Hepatocyte (in vitro differentiated cells): ENCODE measurements around the gene MYO1H.
A peak's percentile ranks its signal among the peaks of the same experiment; 100 is the strongest.

Experiments used
- CTCF ChIP-seq: fragments of 200-600 bp; sonication (generic); IDR thresholded peaks from 2 replicates; pipeline ENCODE4 v1.5.1; 2016; ENCODE audit warnings: antibody characterized with exemption, mild to moderate bottlenecking; ENCODE audit not compliant: poor library complexity
- EZH2phosphoT487 ChIP-seq: fragments of 200-600 bp; sonication (generic); IDR thresholded peaks from one replicate; pipeline ENCODE4 v1.6.1; 2018; ENCODE audit warnings: antibody characterized with exemption, mild to moderate bottlenecking, low read depth, moderate library complexity; ENCODE audit not compliant: unreplicated experiment, severe bottlenecking

- TF ChIP-seq CTCF (peak; percentile 83), EZH2phosphoT487 (no peak)
These were observed 46.0 kb downstream of the MYO1H start for GRCh38 chr12:109393437-109394345.
